ENCODE data around the gene ERCC6L2.

DNA sequence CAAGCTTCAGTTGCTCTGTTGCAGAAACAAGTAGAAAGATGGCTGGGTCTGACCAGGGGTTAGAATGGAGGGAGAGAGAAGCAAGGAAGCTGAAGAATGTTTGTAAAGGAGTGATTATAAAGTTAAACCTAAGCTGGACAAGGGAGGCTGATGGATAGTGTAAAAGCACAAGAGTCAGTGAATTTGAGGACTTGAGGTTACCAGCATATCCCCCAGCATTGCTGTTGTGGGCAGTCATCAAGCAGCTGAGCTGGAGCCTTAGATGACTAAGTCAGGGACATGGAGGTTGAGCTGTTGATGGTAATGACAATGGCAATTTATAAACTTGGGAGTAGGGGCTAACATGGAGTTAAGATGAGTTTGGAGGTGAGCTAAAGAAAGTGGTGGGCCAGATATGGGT is 131.5 kb downstream of the ERCC6L2 start:
- TF ChIP-seq, protein P1, sequence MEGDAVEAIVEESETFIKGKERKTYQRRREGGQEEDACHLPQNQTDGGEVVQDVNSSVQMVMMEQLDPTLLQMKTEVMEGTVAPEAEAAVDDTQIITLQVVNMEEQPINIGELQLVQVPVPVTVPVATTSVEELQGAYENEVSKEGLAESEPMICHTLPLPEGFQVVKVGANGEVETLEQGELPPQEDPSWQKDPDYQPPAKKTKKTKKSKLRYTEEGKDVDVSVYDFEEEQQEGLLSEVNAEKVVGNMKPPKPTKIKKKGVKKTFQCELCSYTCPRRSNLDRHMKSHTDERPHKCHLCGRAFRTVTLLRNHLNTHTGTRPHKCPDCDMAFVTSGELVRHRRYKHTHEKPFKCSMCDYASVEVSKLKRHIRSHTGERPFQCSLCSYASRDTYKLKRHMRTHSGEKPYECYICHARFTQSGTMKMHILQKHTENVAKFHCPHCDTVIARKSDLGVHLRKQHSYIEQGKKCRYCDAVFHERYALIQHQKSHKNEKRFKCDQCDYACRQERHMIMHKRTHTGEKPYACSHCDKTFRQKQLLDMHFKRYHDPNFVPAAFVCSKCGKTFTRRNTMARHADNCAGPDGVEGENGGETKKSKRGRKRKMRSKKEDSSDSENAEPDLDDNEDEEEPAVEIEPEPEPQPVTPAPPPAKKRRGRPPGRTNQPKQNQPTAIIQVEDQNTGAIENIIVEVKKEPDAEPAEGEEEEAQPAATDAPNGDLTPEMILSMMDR (IDR thresholded peaks at IDR 0.05): no peak
- no peak for TF ChIP-seq EZH2phosphoT487 (IDR thresholded peaks at IDR 0.05)
- TF ChIP-seq EZH2 (IDR thresholded peaks at IDR 0.05): no peak

Measured in neural progenitor cell (in vitro differentiated cells).